Measurements from ENCODE around the gene RELB. TPM values are rescaled to one million over a fixed set of nuclear protein-coding genes. Genes with fewer than 3 reads are reported as not detected.

RELB gene
- total RNA-seq, 1 donor from 2014 or later = 17.5 TPM

DNA sequence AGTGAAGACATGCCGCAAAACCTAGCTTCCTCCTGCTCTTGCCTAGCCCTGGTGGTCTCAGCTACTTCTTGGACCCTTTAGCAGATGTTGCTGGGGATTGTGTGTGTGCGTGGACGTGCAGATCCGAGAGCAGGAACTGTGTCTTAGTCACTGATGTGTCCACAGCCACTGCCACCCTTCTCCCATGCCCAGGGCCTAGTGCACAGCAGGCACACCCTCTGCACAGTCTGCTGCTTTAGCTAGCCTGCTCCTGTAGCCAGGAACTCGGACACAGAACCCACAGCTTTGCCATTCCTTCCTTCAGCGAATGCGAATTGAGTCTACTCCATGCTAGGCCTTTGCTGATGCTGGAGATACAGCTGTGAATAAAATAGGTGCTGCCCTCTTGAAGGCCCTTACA lies 43.7 kb upstream of the RELB start:
- H3K4me1 ChIP-seq = peaks cover 25% of the 10 kb centered on the region
- peaks cover 18% of the 10 kb centered on the region for H3K36me3 ChIP-seq
- H3K27me3 ChIP-seq = no peaks in the 10 kb centered on the region
- intact Hi-C loops (cut with DNase I) = loop anchor here (10.0 kb wide), 1 partner anchor 53 kb away; the partner anchor contains the start of gene APOE
- ATAC-seq (no peak), DNase-seq (no peak)
- H3K4me3 ChIP-seq = no peak overlapping the region
- TF ChIP-seq, protein P1, sequence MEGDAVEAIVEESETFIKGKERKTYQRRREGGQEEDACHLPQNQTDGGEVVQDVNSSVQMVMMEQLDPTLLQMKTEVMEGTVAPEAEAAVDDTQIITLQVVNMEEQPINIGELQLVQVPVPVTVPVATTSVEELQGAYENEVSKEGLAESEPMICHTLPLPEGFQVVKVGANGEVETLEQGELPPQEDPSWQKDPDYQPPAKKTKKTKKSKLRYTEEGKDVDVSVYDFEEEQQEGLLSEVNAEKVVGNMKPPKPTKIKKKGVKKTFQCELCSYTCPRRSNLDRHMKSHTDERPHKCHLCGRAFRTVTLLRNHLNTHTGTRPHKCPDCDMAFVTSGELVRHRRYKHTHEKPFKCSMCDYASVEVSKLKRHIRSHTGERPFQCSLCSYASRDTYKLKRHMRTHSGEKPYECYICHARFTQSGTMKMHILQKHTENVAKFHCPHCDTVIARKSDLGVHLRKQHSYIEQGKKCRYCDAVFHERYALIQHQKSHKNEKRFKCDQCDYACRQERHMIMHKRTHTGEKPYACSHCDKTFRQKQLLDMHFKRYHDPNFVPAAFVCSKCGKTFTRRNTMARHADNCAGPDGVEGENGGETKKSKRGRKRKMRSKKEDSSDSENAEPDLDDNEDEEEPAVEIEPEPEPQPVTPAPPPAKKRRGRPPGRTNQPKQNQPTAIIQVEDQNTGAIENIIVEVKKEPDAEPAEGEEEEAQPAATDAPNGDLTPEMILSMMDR (IDR thresholded peaks at IDR 0.05) = no peak
- H3K9me3 ChIP-seq = no peaks in the 10 kb centered on the region
- H3K27ac ChIP-seq = no peak overlapping the region

DNA sequence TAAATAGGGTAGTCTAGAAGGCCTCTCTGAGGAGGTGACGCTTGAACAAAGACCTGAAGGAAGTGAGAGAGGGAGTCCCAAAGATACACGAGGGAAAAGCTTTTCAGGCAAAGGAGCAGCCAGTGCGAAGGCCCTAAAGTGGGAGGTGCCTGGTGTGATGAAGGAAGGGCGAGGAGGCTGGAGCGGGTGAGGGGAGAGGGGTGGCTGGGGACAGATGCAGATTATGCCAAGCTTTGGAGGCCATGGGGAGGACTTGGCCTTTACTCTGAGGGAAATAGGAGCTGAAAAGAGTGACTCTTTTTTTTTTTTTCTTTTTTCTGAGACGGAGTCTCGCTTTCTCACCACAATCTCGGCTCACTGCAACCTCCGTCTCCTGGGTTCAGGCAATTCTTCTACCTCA lies 43.2 kb upstream of the RELB start:
- DNase-seq (no peak), ATAC-seq (no peak)
- Histone ChIP-seq H3K27me3 (no peaks in the 10 kb centered on the region), H3K9me3 (no peaks in the 10 kb centered on the region), H3K36me3 (peaks cover 23% of the 10 kb centered on the region), H3K27ac (no peak overlapping the region), H3K4me3 (no peak overlapping the region), H3K4me1 (peaks cover 25% of the 10 kb centered on the region)
- intact Hi-C loops (cut with DNase I) = loop anchor here (10.0 kb wide), 1 partner anchor 53 kb away; the partner anchor contains the start of gene APOE
- TF ChIP-seq, protein P1 (IDR thresholded peaks at IDR 0.05) = no peak

DNA sequence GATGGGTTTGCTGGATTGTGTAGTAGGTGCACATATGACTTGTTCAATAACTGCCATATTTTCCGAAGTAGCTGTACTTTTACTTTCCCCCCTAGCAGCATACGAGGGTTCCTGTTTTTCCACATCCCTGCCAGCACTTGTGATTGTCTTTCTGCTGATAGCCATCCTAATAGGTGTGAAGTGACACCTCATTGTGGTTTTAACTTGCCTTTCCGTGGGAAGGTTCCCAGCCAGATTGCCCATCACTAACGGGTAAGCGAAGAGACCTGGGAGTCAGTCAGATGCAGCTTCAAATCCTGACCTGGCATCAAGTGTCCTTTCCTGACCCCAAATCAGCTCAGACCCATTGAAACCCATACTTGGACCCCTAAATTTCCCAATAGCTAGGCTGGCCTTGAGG lies 41.6 kb upstream of the RELB start:
- peaks cover 36% of the 10 kb centered on the region for H3K36me3 ChIP-seq
- H3K9me3 ChIP-seq = no peaks in the 10 kb centered on the region
- H3K4me3 ChIP-seq = no peak overlapping the region
- TF ChIP-seq, protein P1 (IDR thresholded peaks at IDR 0.05) = no peak
- peaks cover 19% of the 10 kb centered on the region for H3K4me1 ChIP-seq
- DNase-seq = no peak
- H3K27ac ChIP-seq = no peak overlapping the region
- ATAC-seq = no peak
- intact Hi-C loops (cut with DNase I) = loop anchor here (10.0 kb wide), 1 partner anchor 55 kb away; the partner anchor contains the start of gene APOE
- no peaks in the 10 kb centered on the region for H3K27me3 ChIP-seq

DNA sequence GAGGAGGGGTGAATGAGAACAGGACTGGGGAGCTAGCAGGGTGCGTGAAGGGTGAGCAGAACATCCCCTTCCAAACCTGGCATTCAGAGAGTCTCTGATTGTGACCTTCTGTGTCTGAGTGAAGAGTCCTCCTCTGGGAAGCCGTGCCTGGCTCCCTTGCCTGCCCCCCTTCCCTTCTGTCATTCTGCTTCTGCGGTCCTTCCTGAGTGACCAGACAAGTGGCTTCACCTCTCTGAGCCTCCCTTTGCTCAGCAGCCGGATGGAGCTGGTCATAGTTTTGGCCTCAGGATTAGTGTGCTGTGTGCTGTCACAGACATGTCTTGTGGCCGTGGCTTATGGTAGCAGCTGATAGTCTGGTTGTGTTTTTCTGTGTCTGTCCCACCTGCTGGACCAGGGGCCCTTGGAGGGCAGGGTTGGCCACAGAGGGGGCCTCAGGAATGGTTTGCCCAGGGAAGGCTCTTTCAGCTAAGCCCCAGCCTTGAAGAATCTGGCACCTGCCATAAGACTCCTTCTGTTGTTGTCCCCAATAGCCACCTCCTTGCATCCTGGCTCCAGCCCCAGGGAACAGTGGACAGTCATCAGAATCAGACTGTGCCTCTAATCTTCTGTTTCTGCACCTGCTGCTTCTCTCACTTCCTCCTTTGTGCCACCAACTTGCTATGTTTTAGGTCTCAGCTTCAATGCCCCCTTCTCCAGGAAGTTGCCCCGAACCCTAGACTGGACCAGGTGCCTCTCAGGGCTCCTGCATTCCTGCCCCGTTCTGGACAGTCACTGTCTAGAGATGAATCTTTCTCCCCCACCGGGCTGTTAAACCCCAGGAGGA lies 40.1 kb upstream of the RELB start:
- no peak overlapping the region for H3K27ac ChIP-seq
- intact Hi-C loops (cut with DNase I) = no loop called here
- TF ChIP-seq, protein P1 (IDR thresholded peaks at IDR 0.05) = no peak
- H3K27me3 ChIP-seq = no peaks in the 10 kb centered on the region
- no peaks in the 10 kb centered on the region for H3K9me3 ChIP-seq
- ATAC-seq (no peak), DNase-seq (no peak)
- peaks cover 15% of the 10 kb centered on the region for H3K4me1 ChIP-seq
- no peak overlapping the region for H3K4me3 ChIP-seq
- peaks cover 48% of the 10 kb centered on the region for H3K36me3 ChIP-seq

DNA sequence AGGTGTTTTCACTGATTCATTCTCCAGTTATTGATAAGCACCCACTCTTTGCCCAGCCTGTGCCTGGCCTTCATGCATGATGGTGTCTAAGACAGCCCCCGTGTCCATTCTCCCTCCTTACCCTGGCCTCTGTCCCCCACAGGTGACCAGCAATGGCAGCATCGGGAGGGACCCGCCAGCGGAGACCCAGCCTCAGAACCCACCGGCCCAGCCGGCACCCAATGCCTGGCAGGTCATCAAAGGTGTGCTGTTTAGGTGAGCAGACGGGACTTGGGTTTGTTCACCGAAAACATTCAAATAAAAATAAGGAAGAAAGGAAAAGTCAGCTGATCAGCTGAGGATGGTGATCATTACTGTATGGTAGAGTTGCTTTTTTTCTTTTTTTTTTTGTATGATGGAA lies 39.4 kb upstream of the RELB start:
- no peak for ATAC-seq
- H3K27ac ChIP-seq = no peak overlapping the region
- no peaks in the 10 kb centered on the region for H3K9me3 ChIP-seq
- no peak for DNase-seq
- no peak overlapping the region for H3K4me3 ChIP-seq
- TF ChIP-seq, protein P1 (IDR thresholded peaks at IDR 0.05) = no peak
- intact Hi-C loops (cut with DNase I) = no loop called here
- H3K36me3 ChIP-seq = peaks cover 48% of the 10 kb centered on the region
- no peaks in the 10 kb centered on the region for H3K27me3 ChIP-seq
- H3K4me1 ChIP-seq = peaks cover 8% of the 10 kb centered on the region

All from upper lobe of right lung (tissue), 1 donor.